AML-193 (cell line): ENCODE data around the gene ALKBH7.

Experiments
- DNase-seq, 2 experiments: peaks; one replicate each; lab custom pipeline; 2025; lab: John Stamatoyannopoulos, UW

The ALKBH7 gene

GRCh38 chr19:6364353-6364752, 8.2 kb upstream of the ALKBH7 start:
- no peak for DNase-seq

DNA sequence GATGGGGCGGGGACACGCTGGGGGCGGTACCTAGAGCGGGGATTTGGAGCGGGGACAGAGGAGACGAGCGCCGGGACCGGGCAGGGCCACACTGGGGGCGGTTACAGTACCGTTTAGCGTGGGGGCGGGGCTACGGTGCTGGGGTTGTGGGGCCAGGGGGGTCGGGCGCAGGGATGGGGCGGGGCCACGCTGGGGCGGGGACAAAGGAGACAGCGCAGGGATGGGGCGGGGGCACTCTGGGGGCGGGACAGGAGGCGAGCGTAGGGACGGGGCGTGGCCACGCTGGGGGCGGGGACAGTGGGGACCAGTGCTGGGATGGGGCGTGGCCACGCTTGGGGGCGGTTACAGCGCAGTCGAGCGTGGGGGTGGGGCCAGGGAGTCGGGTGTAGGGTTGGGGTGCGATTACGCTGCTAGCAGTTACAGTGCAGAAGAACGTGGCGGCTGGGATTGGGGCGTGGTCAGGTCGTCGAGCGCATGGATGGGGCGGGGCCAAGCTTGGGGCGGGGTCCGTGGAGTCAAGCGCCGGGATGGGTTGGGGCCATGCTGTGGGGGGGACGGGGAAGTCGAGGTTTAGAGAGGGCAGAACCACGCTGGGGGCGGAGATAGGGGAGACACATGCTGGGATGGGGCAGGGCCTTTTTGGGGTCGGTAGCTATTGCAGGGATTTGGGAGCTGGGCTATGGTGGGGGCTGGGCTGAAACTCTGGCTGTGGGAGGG, 660 bp downstream of the ALKBH7 start:
- DNase-seq: peak; percentile 95 to 96

DNA sequence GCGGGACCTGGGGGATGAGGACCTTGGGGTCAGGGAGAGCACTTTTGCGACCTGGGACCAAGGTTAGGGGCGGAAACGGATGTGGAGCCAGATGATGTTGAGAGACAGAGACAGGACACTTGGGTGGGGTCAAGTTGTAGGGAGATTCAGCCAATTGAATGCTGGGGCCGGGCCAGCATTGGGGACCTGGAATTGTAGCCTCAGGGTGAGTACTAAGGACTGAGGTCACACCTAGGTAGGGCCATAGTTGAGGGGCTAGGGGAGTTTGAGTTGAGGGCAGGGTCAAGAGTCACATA, 1.2 kb downstream of the ALKBH7 start:
- DNase-seq: no peak

DNA sequence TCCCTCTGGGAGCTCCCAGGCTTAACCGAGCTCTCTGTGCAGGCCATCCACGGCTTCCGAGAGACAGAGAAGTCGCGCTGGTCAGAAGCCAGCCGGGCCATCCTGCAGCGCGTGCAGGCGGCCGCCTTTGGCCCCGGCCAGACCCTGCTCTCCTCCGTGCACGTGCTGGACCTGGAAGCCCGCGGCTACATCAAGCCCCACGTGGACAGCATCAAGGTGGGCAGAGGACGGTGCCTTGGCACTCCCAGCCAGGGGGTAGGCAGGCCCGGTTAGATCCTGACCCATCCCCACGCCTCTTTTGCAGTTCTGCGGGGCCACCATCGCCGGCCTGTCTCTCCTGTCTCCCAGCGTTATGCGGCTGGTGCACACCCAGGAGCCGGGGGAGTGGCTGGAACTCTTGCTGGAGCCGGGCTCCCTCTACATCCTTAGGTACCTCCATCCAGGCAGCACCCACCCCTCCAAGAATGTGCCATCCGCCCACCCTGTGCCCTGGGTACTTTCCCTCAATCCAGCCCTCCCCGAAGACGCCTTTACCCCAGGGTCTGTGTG, 1.6 kb downstream of the ALKBH7 start:
- no peak for DNase-seq

GRCh38 chr19:6374711-6375410, 2.3 kb downstream of the ALKBH7 start:
- DNase-seq: no peak

DNA sequence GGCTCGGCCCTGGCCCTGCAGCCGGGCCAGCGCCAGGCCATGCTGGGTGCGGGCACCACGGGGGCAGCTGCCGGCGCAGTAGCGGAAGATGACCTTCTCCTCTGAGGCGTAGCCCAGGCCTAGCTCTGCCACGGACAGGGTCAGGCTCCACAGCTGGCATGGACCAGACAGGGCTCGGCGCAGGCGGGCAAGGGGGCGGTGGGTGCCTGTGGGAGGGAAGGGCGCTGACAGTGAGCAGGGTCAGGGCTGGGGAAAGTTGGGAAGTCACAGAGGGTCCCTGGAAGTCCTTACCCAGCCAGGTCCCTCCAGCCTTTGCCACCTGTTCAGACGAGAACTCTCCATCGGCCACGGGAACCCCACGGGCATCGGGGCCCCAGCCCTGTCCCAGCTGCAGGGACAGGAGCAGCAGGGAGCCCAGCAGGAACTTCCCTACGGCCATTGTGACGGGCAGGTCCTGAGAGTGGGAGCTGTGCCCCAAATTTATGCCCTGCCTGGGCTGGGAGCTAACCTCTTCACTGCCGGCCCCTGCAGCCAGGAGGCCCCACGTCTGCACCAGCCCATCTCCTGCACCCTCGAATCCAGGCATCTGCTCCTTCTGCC, 2.9 kb downstream of the ALKBH7 start, which contains the start of gene PSPN:
PSPN (minus strand) TSS at position 523 of the 600 bp plus-strand sequence; CDS start at position 439, 84 bp downstream.
- DNase-seq: no peak

DNA sequence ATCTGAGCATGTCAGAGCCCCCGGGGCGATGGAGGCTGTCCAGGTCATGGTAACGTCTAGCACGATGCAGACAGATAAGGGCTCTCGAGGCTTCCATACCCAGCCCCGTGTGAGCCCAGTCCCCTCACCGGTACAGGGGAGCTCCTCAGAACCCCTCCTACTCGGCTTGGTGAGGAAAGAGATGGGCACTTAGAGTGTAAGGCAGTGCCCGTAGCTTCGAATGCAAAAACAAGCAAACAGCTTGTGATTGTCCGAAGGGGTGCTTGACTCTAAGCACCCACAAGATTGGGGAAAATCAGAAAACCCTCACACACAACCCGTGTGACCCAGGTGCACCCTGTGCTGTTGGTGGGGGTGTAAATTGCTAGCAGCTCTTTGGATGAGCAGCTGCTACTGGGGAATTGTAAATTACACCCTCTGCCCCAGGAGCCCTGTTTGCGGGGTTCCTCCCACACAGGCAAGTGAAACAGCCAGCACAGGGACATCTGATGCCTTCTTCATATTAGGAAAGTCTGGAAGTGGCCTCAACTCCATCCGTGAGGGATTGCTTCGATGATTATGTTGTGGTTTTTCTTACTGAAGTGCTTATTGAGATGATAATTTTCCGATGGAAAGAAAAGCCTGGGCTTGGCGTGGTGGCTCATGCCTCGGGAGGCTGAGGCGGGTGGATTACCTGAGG, 4.1 kb downstream of the ALKBH7 start:
- DNase-seq: no peak

- no peak for DNase-seq
Measured at GRCh38 chr19:6378041-6378440, 5.4 kb downstream of the ALKBH7 start.

DNA sequence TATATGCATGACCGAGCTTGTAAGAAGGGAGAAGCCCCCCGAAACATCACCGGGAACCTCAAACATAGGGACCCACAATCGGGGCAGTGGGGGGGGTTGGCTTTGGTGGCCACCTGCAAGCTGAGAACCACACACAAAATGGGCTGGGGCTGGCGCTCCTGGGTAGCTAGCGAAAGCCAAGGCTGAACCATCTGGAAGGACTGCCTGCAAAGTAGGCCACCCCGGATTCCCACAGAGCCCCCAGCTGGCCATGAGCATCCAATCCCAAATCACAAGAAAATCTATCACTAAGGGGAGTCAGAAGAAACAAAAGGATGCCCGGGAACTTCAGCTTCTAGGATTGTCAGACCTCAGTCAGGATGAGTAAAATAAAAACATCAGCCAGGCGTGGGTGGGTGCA, 5.9 kb downstream of the ALKBH7 start:
- DNase-seq: no peak

DNA sequence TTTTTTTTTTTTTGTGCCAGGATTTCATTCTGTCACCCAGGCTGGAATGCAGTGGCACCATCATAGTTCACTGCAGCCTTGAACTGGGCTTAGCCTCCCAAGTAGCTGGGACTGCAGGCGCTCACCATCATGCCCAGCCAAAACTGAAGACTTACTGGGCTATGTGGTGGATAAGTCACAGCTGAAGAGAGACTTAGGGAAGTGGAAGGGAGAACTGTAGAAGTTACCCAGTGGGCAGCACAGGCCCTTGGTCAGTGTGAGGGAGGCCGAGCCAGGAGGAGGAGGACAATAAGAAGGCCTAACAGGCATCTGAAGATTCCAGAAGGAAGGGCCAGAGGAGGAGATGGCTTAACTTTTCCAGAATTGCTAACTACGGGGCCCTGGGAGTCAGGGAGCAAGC, 7.2 kb downstream of the ALKBH7 start:
- DNase-seq: no peak

DNA sequence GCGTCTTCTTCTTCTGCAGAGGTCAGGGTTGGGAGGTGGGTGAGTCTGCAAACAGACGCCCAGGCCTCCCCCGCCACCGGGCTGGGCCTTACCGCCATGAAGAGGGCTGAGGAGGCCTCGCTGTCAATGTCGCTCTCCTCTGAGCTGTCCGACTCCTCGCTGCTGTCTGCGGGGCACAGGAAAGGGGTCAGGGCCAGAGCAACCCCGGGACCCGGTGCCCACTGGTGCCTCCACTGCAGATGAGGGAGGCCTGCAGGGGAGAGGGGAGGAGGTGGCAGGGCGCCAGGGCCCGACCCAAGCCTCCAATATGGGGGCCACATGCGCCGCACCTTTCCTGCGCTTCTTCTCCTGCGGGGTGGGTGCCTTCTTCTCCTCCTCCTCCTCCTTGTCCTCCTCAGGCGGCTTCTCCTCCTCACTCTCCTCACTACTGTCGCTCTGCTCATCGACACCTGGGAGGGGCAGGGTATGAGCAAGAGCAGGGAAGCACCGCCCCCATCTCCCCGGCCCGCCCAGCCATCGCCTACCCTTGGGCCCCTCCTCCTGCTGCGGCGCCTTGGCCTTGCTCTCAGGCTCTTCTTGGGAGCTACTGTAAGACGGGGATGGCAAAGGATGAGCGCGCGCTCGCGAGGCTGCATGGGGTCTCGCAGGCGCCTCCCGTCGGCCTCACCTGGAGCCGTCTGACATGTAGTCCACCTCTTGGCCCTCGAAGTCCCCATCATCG, 8.6 kb downstream of the ALKBH7 start:
- no peak for DNase-seq

DNA sequence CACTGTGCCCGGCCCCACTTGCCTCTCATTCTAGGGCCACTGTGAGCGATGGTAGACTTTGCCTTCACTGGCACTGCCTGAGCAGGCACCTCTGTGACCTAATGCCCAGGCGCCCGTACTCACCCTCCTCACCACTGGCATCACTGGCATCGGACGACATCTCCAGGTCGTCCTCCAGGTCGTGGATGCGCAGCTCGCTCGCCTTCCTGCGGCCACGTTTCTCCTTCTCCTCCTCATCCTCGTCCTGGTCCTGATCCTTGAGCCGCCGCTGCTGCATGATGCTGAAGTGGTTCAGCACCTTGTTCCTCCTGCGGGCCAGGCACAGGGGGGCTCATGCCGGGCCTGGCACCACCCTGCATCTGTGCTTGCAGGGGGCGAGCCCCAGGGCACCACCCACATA, 10.6 kb downstream of the ALKBH7 start:
- no peak for DNase-seq

DNA sequence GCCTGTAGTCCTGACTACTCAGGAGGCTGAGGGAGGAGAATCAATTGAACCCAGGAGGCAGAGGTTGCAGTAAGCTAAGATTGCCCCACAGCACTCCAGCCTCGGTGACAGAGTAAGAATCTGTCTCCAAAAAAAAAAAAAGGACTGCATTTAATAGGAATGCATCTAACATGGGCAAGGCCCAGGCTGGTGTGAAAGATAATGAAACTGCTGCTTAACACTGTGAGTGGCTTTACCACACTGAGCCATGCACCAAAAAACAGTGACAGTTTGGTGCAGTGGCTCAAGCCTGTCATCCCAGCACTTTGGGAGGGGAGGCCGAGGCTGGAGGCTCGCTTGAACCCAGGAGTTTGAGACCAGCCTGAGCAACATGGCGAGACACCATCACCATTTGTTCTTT, 11.8 kb downstream of the ALKBH7 start:
- DNase-seq: no peak

DNA sequence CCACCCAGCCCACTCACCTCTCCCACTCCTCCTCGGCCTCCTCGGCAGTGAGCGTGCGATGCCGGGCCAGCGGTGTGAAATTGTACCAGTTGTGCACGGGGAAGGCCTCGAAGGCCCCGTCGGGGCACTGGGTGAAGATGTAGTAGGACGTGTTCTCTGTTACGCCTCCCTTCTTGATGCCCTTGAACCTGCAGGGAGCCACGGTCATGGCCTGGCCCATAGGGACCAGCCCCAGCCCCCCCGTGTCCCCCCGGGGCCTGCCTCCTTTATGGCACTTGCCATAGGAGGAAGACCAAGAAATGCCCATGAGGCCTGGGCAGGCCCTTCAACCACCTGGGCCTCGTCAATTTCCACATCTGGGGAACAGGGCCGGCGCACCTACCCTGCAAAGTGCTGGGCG, 14.8 kb downstream of the ALKBH7 start:
- no peak for DNase-seq

DNA sequence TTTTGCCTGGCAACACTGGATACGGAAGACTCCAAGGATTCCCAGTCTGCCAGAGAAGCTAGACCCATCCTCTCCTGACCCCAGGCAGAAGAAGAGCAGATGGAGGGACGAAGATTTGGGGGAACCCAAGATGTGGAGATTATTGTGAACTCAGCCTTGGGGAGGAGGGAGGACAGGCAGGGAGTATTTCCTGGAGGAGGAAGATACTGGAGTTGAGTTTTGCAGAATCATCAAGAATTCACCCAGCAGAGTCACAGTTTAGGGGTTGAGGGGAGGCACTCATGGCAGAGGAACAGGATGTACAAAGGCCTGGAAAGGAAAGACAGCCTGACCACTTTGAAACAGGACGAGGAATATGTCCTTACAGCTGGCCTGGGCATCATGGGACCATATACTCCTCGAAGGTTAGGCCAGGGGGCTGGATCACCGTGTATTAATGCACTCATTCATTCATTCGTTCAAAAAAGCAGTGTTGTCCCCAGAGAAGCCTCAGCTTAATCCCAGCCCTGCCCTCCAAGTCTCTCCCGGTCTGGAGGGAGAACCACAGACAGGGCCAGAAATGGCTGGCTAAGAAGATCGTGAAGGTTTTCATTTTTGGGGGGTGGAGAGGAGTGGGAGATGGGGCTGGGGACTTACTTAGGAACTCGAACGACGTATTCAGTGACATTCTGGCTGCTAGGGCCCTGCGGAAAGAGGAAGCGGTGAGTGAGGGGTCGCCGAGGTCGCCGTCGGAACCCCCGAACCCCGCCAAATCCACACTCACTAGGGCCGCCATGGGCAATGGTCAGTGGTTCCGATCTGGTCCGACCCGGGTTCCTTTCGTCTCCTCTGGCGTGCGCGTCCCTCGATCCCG, 19.9 kb downstream of the ALKBH7 start:
- no peak for DNase-seq

GRCh38 chr19:6393074-6393982, 20.7 kb downstream of the ALKBH7 start, which contains the start of gene GTF2F1:
Gene GTF2F1, minus strand, starts transcription at chr19:6393164. Its CDS starts 169 bp downstream, at chr19:6392995.
- DNase-seq: peak; percentile 79 to 85

GRCh38 chr19:6393983-6394412, 21.4 kb downstream of the ALKBH7 start:
- DNase-seq: peak; percentile 35 to 41

GRCh38 chr19:6394831-6395230, 22.2 kb downstream of the ALKBH7 start:
- no peak for DNase-seq

- DNase-seq: no peak
Measured at GRCh38 chr19:6396305-6396704, 23.7 kb downstream of the ALKBH7 start.
